CD4-positive, alpha-beta T cell treated with Interleukin-6 at 100 ng/mL for 8 hours (primary cell): ENCODE data around the gene HDAC5.
"Not testable (repeated sequence)": the region's sequence is repeated elsewhere in the genome, so short reads cannot be mapped to it uniquely, and the experiment has no call there.

ENCODE experiments used
- DNase-seq: peaks from one replicate; pipeline ENCODE4 v3.0.0-alpha.2; 2020; ENCODE audit warnings: mixed read lengths, low spot score

Gene HDAC5

GRCh38 chr17:44066204-44066930 is 57.1 kb downstream of the HDAC5 start, which contains the start of gene LSM12:
LSM12 (minus strand) TSS chr17:44066671; CDS start chr17:44066587, 84 bp downstream.
- peak; percentile 83 for DNase-seq

GRCh38 chr17:44065668-44066203 is 57.7 kb downstream of the HDAC5 start:
- DNase-seq, result no peak

- no peak for DNase-seq
Measured at GRCh38 chr17:44063704-44064639, 59.5 kb downstream of the HDAC5 start.

GRCh38 chr17:44062871-44063270 is 60.6 kb downstream of the HDAC5 start:
- no peak for DNase-seq

GRCh38 chr17:44061446-44061845 is 62.0 kb downstream of the HDAC5 start:
- DNase-seq, result no peak

- DNase-seq, result no peak
Measured at GRCh38 chr17:44059101-44059892, 64.1 kb downstream of the HDAC5 start.

- no peak for DNase-seq
Measured at GRCh38 chr17:44053125-44053872, 70.1 kb downstream of the HDAC5 start.

GRCh38 chr17:44049294-44050060 is 74.0 kb downstream of the HDAC5 start:
- no peak for DNase-seq

GRCh38 chr17:44046893-44047292 is 76.5 kb downstream of the HDAC5 start:
- DNase-seq, result not testable (repeated sequence)

GRCh38 chr17:44045486-44045885 is 78.0 kb downstream of the HDAC5 start:
- DNase-seq, result no peak

GRCh38 chr17:44044071-44044470 is 79.4 kb downstream of the HDAC5 start:
- no peak for DNase-seq

GRCh38 chr17:44043272-44043696 is 80.2 kb downstream of the HDAC5 start:
- no peak for DNase-seq

- DNase-seq, result no peak
Measured at GRCh38 chr17:44039829-44040635, 83.4 kb downstream of the HDAC5 start.

- DNase-seq, result no peak
Measured at GRCh38 chr17:44038604-44039011, 84.8 kb downstream of the HDAC5 start.

GRCh38 chr17:44037471-44037870 is 86.0 kb downstream of the HDAC5 start:
- DNase-seq, result no peak

- not testable (repeated sequence) for DNase-seq
Measured at GRCh38 chr17:44034688-44035087, 88.8 kb downstream of the HDAC5 start.

- DNase-seq, result no peak
Measured at GRCh38 chr17:44033861-44034408, 89.5 kb downstream of the HDAC5 start.

- no peak for DNase-seq
Measured at GRCh38 chr17:44030482-44030881, 93.0 kb downstream of the HDAC5 start.

- DNase-seq, result no peak
Measured at GRCh38 chr17:44029736-44030135, 93.7 kb downstream of the HDAC5 start.
